Endothelial cell of umbilical vein (primary cell): ENCODE results near the gene KCTD16. TPM values are rescaled to one million over a fixed set of nuclear protein-coding genes. Genes with fewer than 3 reads are reported as not detected.

Source experiments
- BruUV-seq: library from RNA; stranded (reverse); fragments of 400-500 nt; replicated peaks from 2 replicates; lab custom pipeline; 2021; lab: Mats Ljungman, UMichigan
- CTCF ChIA-PET: fragments of 300-600, 350-600 bp; sonication (Branson Sonifier 250); formaldehyde crosslinking; loops from one replicate; lab custom pipeline; 2021; ENCODE audit warnings: antibody characterized with exemption, inconsistent platforms; lab: Charles Lee
- POLR2A ChIA-PET: fragments of 300-600, 350-600 bp; sonication (Branson Sonifier 250); formaldehyde crosslinking; loops from one replicate; lab custom pipeline; 2021; ENCODE audit warnings: antibody characterized with exemption, inconsistent platforms; lab: Charles Lee
- DNase-seq: peaks from one replicate; pipeline ENCODE4 v3.0.0-alpha.2; 2011; ENCODE audit warnings: low read depth, low spot score
- FAIRE-seq: peaks from 2 replicates; lab custom pipeline; 2011; peaks lifted over from hg19 to GRCh38; lab: Jason Lieb, UNC
- H2AFZ ChIP-seq: 2 replicates; pipeline ENCODE4 v1.6.0; 2012; ENCODE audit warnings: low read depth, low read length, control low read depth, inconsistent platforms
- H3K27ac ChIP-seq: 2 replicates; pipeline ENCODE4 v1.5.1; 2011; ENCODE audit warnings: low read depth, mild to moderate bottlenecking, control low read depth, low read length, moderate library complexity; ENCODE audit not compliant: insufficient read depth
- H3K27me3 ChIP-seq, 2 experiments: 2 replicates each; pipeline versions ENCODE4 v1.6.0 to v1.6.1; 2011; ENCODE audit warnings: low read length in 2 of 2, mixed read lengths in 1 of 2; ENCODE audit not compliant: control insufficient read depth in 2 of 2, insufficient read depth in 2 of 2
- H3K36me3 ChIP-seq, 2 experiments: 2 replicates in 1 of 2; 3 replicates in 1 of 2; pipeline ENCODE4 v1.5.1; 2011; ENCODE audit warnings: low read length in 2 of 2, mild to moderate bottlenecking in 1 of 2, moderate library complexity in 1 of 2; ENCODE audit not compliant: control insufficient read depth in 2 of 2, insufficient read depth in 2 of 2; ENCODE audit errors: extremely low read depth in 1 of 2
- H3K4me1 ChIP-seq: 3 replicates; pipeline ENCODE4 v1.5.1; 2011; ENCODE audit warnings: mild to moderate bottlenecking, low read length; ENCODE audit not compliant: control insufficient read depth, insufficient read depth; ENCODE audit errors: extremely low read depth
- H3K4me2 ChIP-seq: 2 replicates; pipeline ENCODE4 v1.6.1; 2011; ENCODE audit warnings: low read length, control low read depth, mixed read lengths; ENCODE audit not compliant: insufficient read depth
- H3K4me3 ChIP-seq, 3 experiments: fragments of 200-600 bp in 1 of 3; sonication (generic), shearing (Covaris generic) in 1 of 3; replicated peaks in 1 of 3; 2 replicates each; pipeline ENCODE4 v1.5.1; 2011 to 2016; ENCODE audit warnings: control low read depth in 3 of 3, low read length in 3 of 3, mild to moderate bottlenecking in 2 of 3, inconsistent platforms in 1 of 3, low read depth in 1 of 3, moderate library complexity in 1 of 3; ENCODE audit not compliant: insufficient read depth in 1 of 3
- H3K79me2 ChIP-seq: 2 replicates; pipeline ENCODE4 v1.6.0; 2012; ENCODE audit warnings: low read length, inconsistent platforms; ENCODE audit not compliant: control insufficient read depth, insufficient read depth
- H3K9ac ChIP-seq: replicated peaks from 2 replicates; pipeline ENCODE3; 2011; ENCODE audit warnings: low read length, control low read depth; ENCODE audit not compliant: insufficient read depth; ENCODE audit errors: extremely low read depth
- H3K9me1 ChIP-seq: replicated peaks from 3 replicates; pipeline ENCODE4 v1.6.0; 2011; ENCODE audit warnings: mild to moderate bottlenecking, low read length; ENCODE audit not compliant: control insufficient read depth, insufficient read depth; ENCODE audit errors: extremely low read depth
- H3K9me3 ChIP-seq: replicated peaks from 2 replicates; pipeline ENCODE4 v1.5.1; 2012; ENCODE audit warnings: low read length, inconsistent platforms; ENCODE audit not compliant: control insufficient read depth, insufficient read depth
- H4K20me1 ChIP-seq: replicated peaks from 2 replicates; pipeline ENCODE3; 2011; ENCODE audit warnings: mild to moderate bottlenecking, low read length; ENCODE audit not compliant: control insufficient read depth, insufficient read depth; ENCODE audit errors: extremely low read depth
- CTCF ChIP-seq, 2 donors: IDR thresholded peaks; 1 replicate in 1 of 2; 2 replicates in 1 of 2; pipeline ENCODE4 v1.5.1; 2011; ENCODE audit warnings: low read length in 2 of 2, mild to moderate bottlenecking in 2 of 2, moderate library complexity in 2 of 2, control low read depth in 1 of 2, inconsistent platforms in 1 of 2, low read depth in 1 of 2; ENCODE audit not compliant: insufficient read depth in 1 of 2; ENCODE audit errors: extremely low read depth in 1 of 2
- EZH2 ChIP-seq: IDR thresholded peaks from 2 replicates; pipeline ENCODE4 v1.6.1; 2012; ENCODE audit warnings: borderline replicate concordance, low read depth, mild to moderate bottlenecking, moderate library complexity, low read length, inconsistent platforms; ENCODE audit not compliant: severe bottlenecking
- FOS ChIP-seq: IDR thresholded peaks from 2 replicates; pipeline ENCODE4 v1.6.1; 2011; ENCODE audit warnings: mild to moderate bottlenecking, low read length, moderate library complexity, borderline replicate concordance; ENCODE audit not compliant: insufficient read depth
- GATA2 ChIP-seq: IDR thresholded peaks from 2 replicates; pipeline ENCODE4 v1.7.0; 2011; ENCODE audit warnings: low read depth, mild to moderate bottlenecking, moderate library complexity, mixed read lengths, low read length; ENCODE audit not compliant: insufficient read length, insufficient read depth
- JUN ChIP-seq: IDR thresholded peaks from 2 replicates; pipeline ENCODE4 v1.6.1; 2011; ENCODE audit warnings: borderline replicate concordance, low read depth; ENCODE audit not compliant: insufficient read length, insufficient read depth
- MAX ChIP-seq: IDR thresholded peaks from 2 replicates; pipeline ENCODE4 v1.6.1; 2011; ENCODE audit not compliant: insufficient read depth, insufficient read length
- MYC ChIP-seq: IDR thresholded peaks from one replicate; pipeline ENCODE4 v1.6.1; 2011; ENCODE audit warnings: mild to moderate bottlenecking, low read depth, low read length
- POLR2A ChIP-seq: IDR thresholded peaks from 2 replicates; pipeline ENCODE4 v1.6.1; 2012; ENCODE audit warnings: low read depth, mild to moderate bottlenecking, control low read depth, low read length
- POLR2AphosphoS5 ChIP-seq: IDR thresholded peaks from 2 replicates; pipeline ENCODE4 v1.6.1; 2012; ENCODE audit warnings: low read depth, mild to moderate bottlenecking, control low read depth, low read length, moderate library complexity; ENCODE audit not compliant: insufficient read depth
- dilution Hi-C: fragments of 300-500 bp; cut with MboI; formaldehyde crosslinking; loops from one replicate; pipeline ENCODE4 v1.15.0; 2019; ENCODE audit warnings: low sequenced_read_pairs; ENCODE audit not compliant: extremely low pct_ligation_motif_present
- intact Hi-C: fragments of 100-400 bp; cut with micrococcal nuclease; formaldehyde crosslinking; loops from one replicate; pipeline ENCODE4 v1.10.0; 2022
- polyA plus RNA-seq, 4 experiments: library from polyadenylated mRNA; depleted of rRNA in 3 of 4; stranded (reverse) in 3 of 4; unstranded in 1 of 4; fragments of >200 nt; gene quantifications; 2 replicates each; pipeline versions ENCODE4 v1.2.1 to v1.2.3, GENCODE V29; 2011 to 2012; ENCODE audit warnings: missing spikeins in 1 of 4
- total RNA-seq: library from RNA; stranded (reverse); gene quantifications from 2 replicates; pipeline ENCODE4 v1.2.3, GENCODE V29; 2021

Gene KCTD16
- total and polyA plus RNA-seq, 2 donors (not counting 3 experiments of a cell fraction or from before 2014, with no cell fraction given) = 0.21 to 0.49 TPM

- no peaks in the 10 kb centered on the region for H3K36me3 ChIP-seq
- H3K27ac ChIP-seq = no peak overlapping the region
- intact Hi-C loops = no loop called here
- CTCF ChIA-PET = no interaction called here
- DNase-seq = no peak
- no peak overlapping the region for H3K4me2 ChIP-seq
- TF ChIP-seq MAX = no peak
- TF ChIP-seq JUN = no peak
- no peak for TF ChIP-seq POLR2AphosphoS5
- no peak for TF ChIP-seq MYC
- no peak for TF ChIP-seq POLR2A
- no peak for TF ChIP-seq GATA2
- no peak for TF ChIP-seq CTCF (IDR thresholded peaks at IDR 0.05; ENCODE audit: extremely low read depth in 1 of 2, insufficient read depth in 1 of 2, low read depth in 1 of 2, low read length in 2 of 2)
- TF ChIP-seq FOS = no peak
- no peak for TF ChIP-seq EZH2
- no peak overlapping the region for H3K9ac ChIP-seq
- no peaks in the 10 kb centered on the region for H4K20me1 ChIP-seq
- H3K9me3 ChIP-seq = no peaks in the 10 kb centered on the region
- H2AFZ ChIP-seq = no peak overlapping the region
- H3K27me3 ChIP-seq = no peaks in the 10 kb centered on the region
- H3K4me1 ChIP-seq = peaks cover 9% of the 10 kb centered on the region
- H3K9me1 ChIP-seq = no peaks in the 10 kb centered on the region
- no peaks in the 10 kb centered on the region for H3K79me2 ChIP-seq
- no peak overlapping the region for H3K4me3 ChIP-seq
- no TSS peak for BruUV-seq
- no peak for FAIRE-seq
- POLR2A ChIA-PET = no interaction called here
- dilution Hi-C loops = no loop called here
Observed at GRCh38 chr5:144487207-144487606, 316.5 kb downstream of the KCTD16 start.
